Adrenal gland (tissue), 5 donors: ENCODE results near the gene TPI1.

ENCODE experiments used
- CTCF ChIP-seq, 6 experiments: fragments of 450-650 bp in 4 of 6; fragments of 200-600 bp in 2 of 6; sonication (generic) in 1 of 6; IDR thresholded peaks; 1 replicate in 5 of 6; 2 replicates in 1 of 6; pipeline versions ENCODE4 v1.5.1 to v1.8.0; 2016 to 2021; ENCODE audit warnings: antibody characterized with exemption in 6 of 6, mild to moderate bottlenecking in 2 of 6, moderate library complexity in 1 of 6
- POLR2A ChIP-seq, 2 donors: fragments of 450-650 bp; IDR thresholded peaks; one replicate each; pipeline ENCODE4 v1.6.1; 2017; ENCODE audit warnings: antibody characterized with exemption in 2 of 2, mild to moderate bottlenecking in 2 of 2, moderate library complexity in 1 of 2
- donor health status: DM: no; HTN: no; CAD: no.

GRCh38 chr12:6912164-6912935, 45.0 kb downstream of the TPI1 start:
- TF ChIP-seq CTCF (IDR thresholded peaks at IDR 0.05) (no peak), POLR2A (IDR thresholded peaks at IDR 0.05) (no peak)
